GM13976 (cell line): ENCODE measurements around the gene INSR.

Source experiments
- DNase-seq: peaks from one replicate; pipeline ENCODE4 v3.0.0; 2012; ENCODE audit warnings: low spot score
- CTCF ChIP-seq: IDR thresholded peaks from 2 replicates; pipeline ENCODE4 v1.5.1; 2012; ENCODE audit warnings: borderline replicate concordance, mild to moderate bottlenecking; ENCODE audit not compliant: insufficient read depth; ENCODE audit errors: extremely low read depth, missing control alignments, control extremely low read depth
- in situ Hi-C: fragments of 300-500 bp; cut with MboI; formaldehyde crosslinking; loops from one replicate; pipeline ENCODE4 v1.12.0; 2022; ENCODE audit warnings: low sequenced_read_pairs, mixed read lengths, inconsistent platforms; ENCODE audit not compliant: unreplicated experiment

INSR gene

GRCh38 chr19:7258840-7259395, 35.3 kb downstream of the INSR start:
- no peak for DNase-seq
- TF ChIP-seq CTCF = no peak
- in situ Hi-C loops = no loop called here

GRCh38 chr19:7258041-7258839, 36.0 kb downstream of the INSR start:
- no peak for DNase-seq
- in situ Hi-C loops = no loop called here
- no peak for TF ChIP-seq CTCF

GRCh38 chr19:7257148-7258040, 36.8 kb downstream of the INSR start:
- TF ChIP-seq CTCF = no peak
- no peak for DNase-seq
- in situ Hi-C loops = no loop called here

- no peak for TF ChIP-seq CTCF
- in situ Hi-C loops = no loop called here
- no peak for DNase-seq
Observed at GRCh38 chr19:7255631-7256030, 38.6 kb downstream of the INSR start.

GRCh38 chr19:7255119-7255518, 39.1 kb downstream of the INSR start:
- in situ Hi-C loops = no loop called here
- no peak for DNase-seq
- no peak for TF ChIP-seq CTCF

GRCh38 chr19:7254590-7254989, 39.6 kb downstream of the INSR start:
- in situ Hi-C loops = no loop called here
- TF ChIP-seq CTCF = no peak

More at GRCh38 chr19:7254590-7254989, 39.6 kb downstream of the INSR start:
- DNase-seq = no peak
